Activated naive CD4-positive, alpha-beta T cell treated with anti-CD3 and anti-CD28 coated beads, Interleukin-2, amount 50 U/mL, for 16 hours (primary cell): Measurements from ENCODE around the gene MBP.
"Not testable (repeated sequence)": the region's sequence is repeated elsewhere in the genome, so short reads cannot be mapped to it uniquely, and the experiment has no call there.

Source experiments
- DNase-seq: peaks from one replicate; pipeline ENCODE4 v3.0.0-alpha.2; 2020

Gene MBP

GRCh38 chr18:77042583-77042982 is 90.0 kb downstream of the MBP start:
- no peak for DNase-seq

DNA sequence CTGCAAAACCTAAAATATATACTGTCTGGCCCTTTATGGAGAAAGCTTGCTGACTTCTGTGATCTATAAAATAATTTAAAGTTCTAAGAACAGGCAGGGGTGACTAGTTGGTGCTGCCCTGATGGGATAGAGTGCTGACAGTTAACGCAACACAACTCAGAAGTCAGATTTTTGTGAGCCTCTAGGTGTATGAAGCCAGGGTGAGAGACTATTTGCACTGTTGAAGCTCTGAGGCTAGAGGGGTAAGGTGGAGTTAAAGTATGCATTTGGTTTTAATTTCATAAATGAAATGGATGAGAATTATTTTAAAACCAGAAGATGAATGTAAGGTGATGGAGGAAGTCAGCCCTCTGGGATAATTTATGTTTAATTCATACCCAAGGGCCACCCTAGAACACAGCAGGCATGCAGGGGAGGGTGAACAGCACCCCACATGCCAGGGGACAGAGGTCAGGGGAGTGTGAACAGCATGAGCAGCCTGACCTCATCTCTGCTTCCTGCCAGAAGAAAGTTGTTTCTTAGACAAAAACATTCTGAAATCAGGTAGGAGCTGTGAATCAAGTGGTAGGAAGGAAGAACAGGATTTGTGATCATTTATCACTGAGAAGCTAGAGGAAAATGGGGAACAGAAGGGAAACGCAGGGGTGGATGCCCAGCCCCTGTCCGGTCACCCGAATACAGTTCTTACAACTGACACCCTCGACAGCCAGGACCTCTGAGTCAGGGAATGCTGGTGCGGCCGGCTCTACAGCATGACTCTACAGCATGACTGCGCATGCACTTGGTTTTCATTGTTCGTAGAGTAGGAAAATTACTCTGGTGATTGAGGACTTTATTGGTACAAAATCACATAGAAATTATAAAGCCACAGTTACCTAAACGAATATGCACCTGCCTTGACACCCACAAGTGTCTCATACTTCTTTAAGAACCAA is 93.1 kb downstream of the MBP start:
- no peak for DNase-seq

DNA sequence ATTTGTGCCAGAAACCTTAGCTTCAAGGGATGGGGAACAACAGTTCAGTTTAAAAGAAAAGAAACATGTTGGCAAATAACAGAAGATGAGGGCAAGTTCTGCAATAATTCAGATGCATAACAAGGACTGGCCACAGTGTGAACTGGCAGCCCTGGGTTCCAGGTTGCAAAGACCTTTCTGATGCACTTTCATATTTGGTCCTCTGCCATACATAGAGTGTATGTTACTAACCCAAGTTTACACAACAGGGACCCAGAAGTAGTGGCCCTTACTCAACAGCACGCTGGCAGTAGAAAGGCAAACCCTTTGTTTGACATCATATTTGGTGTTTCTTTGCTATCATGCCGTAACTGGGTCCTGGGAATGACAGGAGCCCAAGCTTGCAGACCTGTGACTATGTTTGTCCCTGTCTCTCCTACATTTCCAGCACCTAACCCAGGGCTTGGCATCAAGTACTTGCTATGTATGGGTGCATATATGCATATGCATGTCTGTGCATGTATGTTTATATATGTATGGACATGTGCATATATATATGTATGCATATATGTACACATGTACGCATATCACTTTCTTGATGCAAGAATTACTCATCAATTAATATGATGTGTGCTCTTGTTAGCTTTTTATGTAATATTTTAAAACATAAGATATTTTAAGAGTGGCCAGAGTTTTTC is 94.3 kb downstream of the MBP start:
- no peak for DNase-seq

DNA sequence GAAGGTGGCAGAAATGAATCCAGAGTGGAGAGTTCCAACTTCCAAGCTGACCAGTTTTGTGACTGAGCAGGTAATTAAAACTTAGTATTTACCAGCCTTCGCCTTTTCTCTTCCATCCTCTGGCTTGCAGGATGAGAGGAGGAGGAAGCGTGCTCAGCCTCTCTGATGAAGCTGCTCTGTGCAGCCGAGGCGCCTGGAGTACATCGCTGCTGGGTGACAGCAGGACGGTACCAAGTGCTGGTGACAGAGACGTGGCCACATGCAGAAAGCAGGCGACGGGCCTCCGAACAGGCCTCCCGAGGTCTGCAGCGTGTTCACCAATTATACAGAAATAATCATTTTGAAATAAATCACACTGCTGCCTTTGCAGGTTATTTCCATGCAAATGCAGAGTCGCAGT is 95.0 kb downstream of the MBP start:
- DNase-seq: no peak

- DNase-seq: no peak
Measured at GRCh38 chr18:77035380-77036187, 97.0 kb downstream of the MBP start.

GRCh38 chr18:77033575-77033974 is 99.0 kb downstream of the MBP start:
- DNase-seq: no peak

DNA sequence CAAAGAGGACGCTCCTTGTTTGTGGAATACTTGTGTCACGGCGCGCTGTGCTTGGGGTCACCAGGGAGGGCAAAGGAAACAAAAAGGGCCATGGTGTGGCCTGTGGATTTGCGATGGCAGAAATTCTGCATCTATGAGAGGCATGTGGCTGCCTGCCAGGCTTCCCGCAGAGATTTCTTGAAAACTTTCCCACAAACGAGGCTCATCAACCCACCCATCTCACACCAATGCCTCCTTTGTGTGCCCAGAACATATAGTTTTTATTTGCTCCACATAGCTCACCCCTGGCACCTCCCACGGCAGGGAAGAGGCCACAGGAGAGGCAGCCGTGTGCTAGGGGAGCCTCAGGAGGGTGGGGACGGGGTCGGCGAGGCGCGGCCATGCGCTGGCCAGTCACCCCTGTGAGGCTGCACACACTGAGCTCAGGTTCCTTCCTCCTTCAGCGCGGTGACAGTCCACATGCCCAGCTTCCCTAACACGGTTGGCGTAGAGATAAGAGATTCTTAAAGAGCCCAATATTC is 100.3 kb downstream of the MBP start:
- DNase-seq: no peak

- DNase-seq: no peak
Measured at GRCh38 chr18:77031662-77032061, 100.9 kb downstream of the MBP start.

- DNase-seq: no peak
Measured at GRCh38 chr18:77030201-77030600, 102.4 kb downstream of the MBP start.

- DNase-seq: no peak
Measured at GRCh38 chr18:77025831-77026363, 106.7 kb downstream of the MBP start.

DNA sequence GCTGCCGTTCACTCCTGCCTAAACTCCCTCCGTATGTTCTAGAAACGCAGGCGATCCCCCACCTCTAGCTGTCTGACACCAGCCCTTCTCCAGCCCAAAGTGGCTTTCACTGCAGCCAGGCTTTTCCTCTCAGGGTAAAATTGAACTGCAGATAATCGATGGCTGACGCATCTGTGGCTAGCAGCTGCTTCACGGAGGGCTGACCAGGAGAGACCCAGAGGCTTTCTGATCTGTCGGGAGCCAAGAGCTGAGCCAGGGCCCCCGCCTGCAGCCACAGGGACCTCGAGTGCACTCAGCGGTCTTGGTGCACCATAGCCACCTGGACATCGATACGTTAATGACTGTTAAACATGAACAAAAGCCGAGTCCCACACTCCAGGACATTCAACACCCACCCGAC is 107.5 kb downstream of the MBP start:
- no peak for DNase-seq

- no peak for DNase-seq
Measured at GRCh38 chr18:77024476-77024875, 108.1 kb downstream of the MBP start.

GRCh38 chr18:77023102-77023782 is 109.3 kb downstream of the MBP start:
- no peak for DNase-seq

- no peak for DNase-seq
Measured at GRCh38 chr18:77022556-77022955, 110.0 kb downstream of the MBP start.

- no peak for DNase-seq
Measured at GRCh38 chr18:77022116-77022515, 110.5 kb downstream of the MBP start.

GRCh38 chr18:77021478-77021877 is 111.1 kb downstream of the MBP start:
- DNase-seq: not testable (repeated sequence)

DNA sequence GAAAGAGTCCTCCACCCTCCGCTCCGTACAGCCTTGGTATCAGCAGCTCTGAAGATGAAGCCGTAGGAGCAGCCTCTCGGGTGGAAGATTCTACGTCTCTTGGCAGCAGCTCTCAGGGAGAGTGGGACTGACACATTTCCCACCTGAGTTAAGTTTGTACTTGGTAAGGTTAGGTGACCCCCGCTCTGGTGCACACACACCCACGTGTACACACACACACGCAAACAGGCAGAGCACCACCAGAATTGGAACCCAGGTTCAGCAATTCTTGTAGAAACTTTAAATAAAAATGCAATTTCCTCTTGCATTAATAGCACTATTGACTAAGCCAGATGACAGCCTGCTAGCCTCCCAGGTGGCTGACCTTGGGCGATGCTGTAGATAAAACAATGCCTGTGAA is 111.5 kb downstream of the MBP start:
- DNase-seq: no peak

- DNase-seq: no peak
Measured at GRCh38 chr18:77020561-77020960, 112.0 kb downstream of the MBP start.

DNA sequence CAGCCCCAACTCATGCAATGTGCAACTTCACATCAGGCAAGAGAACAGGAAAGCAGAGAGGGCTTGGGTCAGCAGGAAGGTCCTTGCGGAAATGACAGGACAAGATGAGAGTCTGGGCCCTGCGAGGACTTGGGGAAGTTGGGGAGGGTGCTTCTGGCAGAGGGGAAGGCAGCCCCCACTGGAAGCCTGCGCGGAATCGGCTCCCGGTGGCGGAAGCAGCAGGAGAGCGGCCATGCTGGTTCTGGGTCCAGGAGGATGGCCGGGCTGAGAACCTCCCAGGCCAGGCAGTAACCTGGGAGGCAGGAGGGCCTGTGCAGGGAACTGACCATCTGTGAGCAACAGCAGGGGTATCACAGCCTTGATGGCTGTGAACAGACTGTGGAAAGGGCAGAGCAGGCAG is 112.9 kb downstream of the MBP start:
- no peak for DNase-seq

- DNase-seq: not testable (repeated sequence)
Measured at GRCh38 chr18:77018650-77019049, 113.9 kb downstream of the MBP start.

- DNase-seq: no peak
Measured at GRCh38 chr18:77017355-77017754, 115.2 kb downstream of the MBP start.

DNA sequence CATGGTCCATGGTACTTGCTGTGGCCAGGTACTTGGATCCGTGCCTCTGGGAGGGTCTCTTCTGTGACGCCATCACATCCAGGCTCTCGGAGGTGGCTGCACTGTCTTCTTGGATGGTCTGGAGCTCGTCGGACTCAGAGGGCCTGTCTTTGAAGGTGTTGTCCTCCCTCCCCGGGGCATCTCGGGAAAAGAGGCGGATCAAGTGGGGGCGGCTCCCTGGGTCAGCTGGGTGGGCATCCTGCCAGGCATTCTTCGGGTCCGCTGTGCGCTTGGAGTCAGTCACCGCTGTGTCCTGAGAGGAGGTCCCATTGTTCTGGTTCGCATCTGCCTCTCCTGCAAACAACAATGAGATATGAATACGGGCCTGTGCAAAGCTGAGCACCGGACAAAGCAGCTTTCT is 115.6 kb downstream of the MBP start:
- DNase-seq: no peak
